Activated T-helper 1 cell treated with anti-CD3 and anti-CD28 coated beads, Interleukin-2, amount 50 U/mL, for 16 hours (primary cell): ENCODE data around the gene POU6F2.

Source experiments
- DNase-seq, 2 donors: peaks; one replicate each; pipeline ENCODE4 v3.0.0-alpha.2; 2020; ENCODE audit warnings: low read depth in 1 of 2, low spot score in 1 of 2

POU6F2 gene

GRCh38 chr7:39247576-39247975 lies 269.9 kb downstream of the POU6F2 start:
- DNase-seq = no peak

- DNase-seq = no peak
Observed at GRCh38 chr7:39248041-39248691, 270.5 kb downstream of the POU6F2 start.

GRCh38 chr7:39248692-39249090 lies 271.0 kb downstream of the POU6F2 start:
- DNase-seq = no peak

GRCh38 chr7:39249635-39250152 lies 272.0 kb downstream of the POU6F2 start:
- DNase-seq = no peak

- DNase-seq = no peak
Observed at GRCh38 chr7:39252916-39253315, 275.2 kb downstream of the POU6F2 start.

GRCh38 chr7:39259391-39260003 lies 281.8 kb downstream of the POU6F2 start:
- DNase-seq = no peak

GRCh38 chr7:39260279-39260844 lies 282.7 kb downstream of the POU6F2 start:
- DNase-seq = no peak

GRCh38 chr7:39261771-39262170 lies 284.1 kb downstream of the POU6F2 start:
- no peak for DNase-seq

- no peak for DNase-seq
Observed at GRCh38 chr7:39265641-39266591, 288.2 kb downstream of the POU6F2 start.

- no peak for DNase-seq
Observed at GRCh38 chr7:39269034-39269433, 291.3 kb downstream of the POU6F2 start.

- DNase-seq = no peak
Observed at GRCh38 chr7:39270018-39270417, 292.3 kb downstream of the POU6F2 start.

- DNase-seq = no peak
Observed at GRCh38 chr7:39271402-39271801, 293.7 kb downstream of the POU6F2 start.

- DNase-seq = no peak
Observed at GRCh38 chr7:39272111-39272510, 294.4 kb downstream of the POU6F2 start.

- no peak for DNase-seq
Observed at GRCh38 chr7:39272691-39273090, 295.0 kb downstream of the POU6F2 start.

- no peak for DNase-seq
Observed at GRCh38 chr7:39280337-39280736, 302.6 kb downstream of the POU6F2 start.

- no peak for DNase-seq
Observed at GRCh38 chr7:39285256-39285655, 307.5 kb downstream of the POU6F2 start.

- no peak for DNase-seq
Observed at GRCh38 chr7:39288303-39288702, 310.6 kb downstream of the POU6F2 start.

- no peak for DNase-seq
Observed at GRCh38 chr7:39291628-39292410, 314.1 kb downstream of the POU6F2 start.

- no peak for DNase-seq
Observed at GRCh38 chr7:39293056-39293823, 315.5 kb downstream of the POU6F2 start.

GRCh38 chr7:39294022-39294421 lies 316.3 kb downstream of the POU6F2 start:
- no peak for DNase-seq
